ENCODE data around the gene DEFB115.

The DEFB115 gene, protein sequence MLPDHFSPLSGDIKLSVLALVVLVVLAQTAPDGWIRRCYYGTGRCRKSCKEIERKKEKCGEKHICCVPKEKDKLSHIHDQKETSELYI

DNA sequence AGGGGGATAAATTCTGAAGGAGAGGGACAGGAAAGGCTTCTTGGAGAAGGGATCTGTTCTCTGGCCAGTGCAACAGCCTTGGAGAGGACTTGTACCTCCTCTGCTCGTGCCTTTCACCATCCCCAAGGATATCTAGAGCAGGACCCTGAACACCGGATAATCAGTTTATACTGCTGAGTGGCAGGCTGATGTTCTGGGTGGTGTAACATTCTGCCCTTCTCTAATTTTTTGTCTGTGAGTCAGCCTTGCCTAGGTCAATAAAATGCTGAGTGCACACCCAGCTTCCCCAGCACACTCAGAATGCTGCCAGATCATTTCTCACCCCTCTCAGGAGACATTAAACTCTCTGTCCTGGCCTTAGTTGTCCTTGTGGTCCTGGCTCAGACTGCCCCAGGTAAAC lies at the start of gene DEFB115:
TSS of gene DEFB115 (plus strand) at position 301 of the 400 bp plus-strand sequence. CDS start at position 301, 0 bp downstream.
- DNase-seq (ENCODE audit: low read depth), result no peak
- TF ChIP-seq, protein P1, sequence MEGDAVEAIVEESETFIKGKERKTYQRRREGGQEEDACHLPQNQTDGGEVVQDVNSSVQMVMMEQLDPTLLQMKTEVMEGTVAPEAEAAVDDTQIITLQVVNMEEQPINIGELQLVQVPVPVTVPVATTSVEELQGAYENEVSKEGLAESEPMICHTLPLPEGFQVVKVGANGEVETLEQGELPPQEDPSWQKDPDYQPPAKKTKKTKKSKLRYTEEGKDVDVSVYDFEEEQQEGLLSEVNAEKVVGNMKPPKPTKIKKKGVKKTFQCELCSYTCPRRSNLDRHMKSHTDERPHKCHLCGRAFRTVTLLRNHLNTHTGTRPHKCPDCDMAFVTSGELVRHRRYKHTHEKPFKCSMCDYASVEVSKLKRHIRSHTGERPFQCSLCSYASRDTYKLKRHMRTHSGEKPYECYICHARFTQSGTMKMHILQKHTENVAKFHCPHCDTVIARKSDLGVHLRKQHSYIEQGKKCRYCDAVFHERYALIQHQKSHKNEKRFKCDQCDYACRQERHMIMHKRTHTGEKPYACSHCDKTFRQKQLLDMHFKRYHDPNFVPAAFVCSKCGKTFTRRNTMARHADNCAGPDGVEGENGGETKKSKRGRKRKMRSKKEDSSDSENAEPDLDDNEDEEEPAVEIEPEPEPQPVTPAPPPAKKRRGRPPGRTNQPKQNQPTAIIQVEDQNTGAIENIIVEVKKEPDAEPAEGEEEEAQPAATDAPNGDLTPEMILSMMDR (IDR thresholded peaks at IDR 0.05; ENCODE audit: insufficient read depth, low read depth, low read length, missing control alignments), result no peak
- no peak within 1 kb of the TSS for H3K4me3 ChIP-seq (ENCODE audit: low read length)

DNA sequence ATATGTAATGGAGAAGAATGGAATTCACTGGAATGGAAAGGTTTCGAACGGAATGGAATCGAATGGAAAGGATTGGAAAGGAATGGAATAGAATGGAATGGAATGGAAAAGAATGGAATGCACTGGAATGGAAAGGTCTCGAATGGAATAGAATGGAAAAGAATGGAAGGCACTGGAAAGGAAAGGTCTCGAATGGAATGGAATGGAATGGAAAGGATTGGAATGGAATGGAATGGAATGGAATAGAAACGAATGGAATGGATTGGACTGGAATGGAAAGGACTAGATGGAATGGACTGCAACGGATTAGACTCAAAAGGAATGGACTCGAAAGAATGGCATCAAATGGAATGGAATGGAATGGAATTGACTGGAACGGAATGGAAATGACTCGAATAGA lies 20.5 kb upstream of the DEFB115 start:
- TF ChIP-seq, protein P1 (IDR thresholded peaks at IDR 0.05; ENCODE audit: insufficient read depth, low read depth, low read length, missing control alignments), result no peak
- no peak overlapping the region for H3K4me3 ChIP-seq (ENCODE audit: low read length)
- DNase-seq (ENCODE audit: low read depth), result no peak

DNA sequence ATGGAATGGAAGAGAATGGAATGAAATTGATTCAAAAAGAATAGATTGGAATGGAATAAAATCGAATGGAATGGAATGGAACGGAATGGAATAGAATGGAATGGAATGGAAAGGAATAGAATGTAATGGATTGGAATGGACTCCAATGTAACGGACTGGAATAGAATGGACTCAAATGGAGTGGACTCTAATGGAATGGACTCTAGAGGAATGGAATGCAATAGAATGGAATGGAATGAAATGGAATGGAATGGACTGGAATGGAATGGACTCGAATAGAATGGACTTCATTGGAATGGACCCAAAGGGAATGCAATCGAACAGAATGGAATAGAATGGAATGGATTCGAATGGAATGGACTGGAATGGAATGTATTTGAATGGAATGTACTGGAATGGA lies 19.7 kb upstream of the DEFB115 start:
- no peak for DNase-seq (ENCODE audit: low read depth)
- TF ChIP-seq, protein P1 (IDR thresholded peaks at IDR 0.05; ENCODE audit: insufficient read depth, low read depth, low read length, missing control alignments), result no peak
- no peak overlapping the region for H3K4me3 ChIP-seq (ENCODE audit: low read length)

DNA sequence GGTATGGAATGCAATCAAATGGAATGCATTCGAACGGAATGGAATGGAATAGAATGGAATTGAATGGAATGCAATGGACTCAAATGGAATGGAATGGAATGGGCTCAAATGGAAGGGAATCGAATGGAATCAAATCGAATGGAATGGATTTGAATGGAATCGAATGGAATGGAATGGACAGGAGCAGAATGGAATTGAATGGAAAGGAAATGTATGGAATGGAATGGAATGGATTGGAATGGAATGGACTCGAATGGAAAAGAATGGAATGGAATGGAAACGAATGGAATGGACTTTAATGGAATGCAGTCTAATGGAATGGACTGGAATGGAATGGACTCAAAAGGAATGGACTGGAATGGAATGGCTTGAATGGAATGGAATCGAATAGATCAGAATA lies 18.3 kb upstream of the DEFB115 start:
- TF ChIP-seq, protein P1 (IDR thresholded peaks at IDR 0.05; ENCODE audit: insufficient read depth, low read depth, low read length, missing control alignments), result no peak
- DNase-seq (ENCODE audit: low read depth), result no peak
- H3K4me3 ChIP-seq (ENCODE audit: low read length), result no peak overlapping the region

DNA sequence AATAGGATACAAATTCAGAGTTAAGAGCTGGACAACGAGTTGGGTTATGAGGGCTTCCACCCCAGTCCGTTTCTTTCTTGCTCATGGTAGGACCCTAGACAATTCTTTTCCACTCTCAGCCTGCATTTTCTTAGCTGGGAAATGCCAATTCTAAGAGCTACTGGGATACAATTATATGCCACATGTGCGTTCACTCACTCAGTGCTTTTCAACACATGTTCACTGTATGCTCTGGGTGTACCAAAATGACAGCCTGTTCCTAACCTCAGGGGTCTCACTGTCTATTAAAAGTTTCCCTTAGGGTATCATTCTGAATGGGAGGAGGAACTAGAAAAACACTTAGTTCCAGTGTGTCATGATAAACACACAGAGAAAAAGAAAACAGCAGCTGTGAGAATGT lies 505 bp upstream of the DEFB115 start:
- H3K4me3 ChIP-seq (ENCODE audit: low read length), result no peak overlapping the region
- DNase-seq (ENCODE audit: low read depth), result no peak
- TF ChIP-seq, protein P1 (IDR thresholded peaks at IDR 0.05; ENCODE audit: insufficient read depth, low read depth, low read length, missing control alignments), result no peak

DNA sequence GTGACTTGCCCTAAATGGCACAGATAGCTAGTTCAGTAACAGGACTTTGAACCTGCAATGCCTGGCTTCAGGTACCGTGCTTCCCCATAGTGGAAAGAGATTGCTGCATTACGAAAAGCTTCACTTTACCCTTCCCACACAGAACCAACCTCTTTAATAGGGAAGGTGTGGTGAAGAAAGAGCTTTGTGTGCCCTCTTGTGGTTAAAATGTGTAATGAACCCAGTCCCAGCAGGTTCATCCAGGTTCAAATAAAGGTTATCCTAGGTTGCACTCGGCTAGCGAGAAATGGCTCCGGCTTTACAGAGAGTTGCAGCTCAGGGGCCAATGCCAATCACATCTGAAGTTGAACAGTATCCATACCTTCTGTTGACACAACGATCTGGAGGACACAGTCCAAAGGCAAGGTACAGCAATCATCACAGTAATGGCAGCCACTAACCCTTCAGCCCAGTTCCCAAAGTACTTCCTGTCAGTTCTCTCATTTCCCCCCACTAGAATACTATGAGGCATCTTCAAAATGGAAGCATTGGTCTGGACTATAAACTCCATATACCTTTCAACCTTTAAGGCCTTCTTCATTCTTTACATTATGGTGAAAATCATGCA lies 3.0 kb downstream of the DEFB115 start:
- TF ChIP-seq, protein P1 (IDR thresholded peaks at IDR 0.05; ENCODE audit: insufficient read depth, low read depth, low read length, missing control alignments), result peak; percentile 13
- peak; percentile 23 for DNase-seq (ENCODE audit: low read depth)
- no peak overlapping the region for H3K4me3 ChIP-seq (ENCODE audit: low read length)

DNA sequence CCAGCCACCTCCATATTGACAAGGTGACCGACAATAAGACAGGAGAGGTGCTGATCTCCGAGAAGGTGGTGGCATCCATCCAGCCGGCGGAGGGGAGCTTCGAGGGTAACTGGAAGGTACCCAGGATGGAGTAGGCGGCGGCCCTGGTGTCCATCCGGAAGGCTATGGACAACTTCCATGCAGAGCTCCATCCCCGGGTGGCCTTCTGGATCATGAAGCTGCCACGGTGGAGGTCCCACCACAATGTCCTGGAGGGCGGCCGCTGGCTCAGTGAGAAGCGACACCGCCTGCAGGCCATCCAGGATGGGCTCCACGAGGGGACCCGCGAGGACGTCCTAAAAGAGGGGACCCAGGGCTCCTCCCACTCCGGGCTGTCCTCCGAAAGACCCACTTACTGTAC lies 17.0 kb downstream of the DEFB115 start:
- H3K4me3 ChIP-seq (ENCODE audit: low read length), result no peak overlapping the region
- TF ChIP-seq, protein P1 (IDR thresholded peaks at IDR 0.05; ENCODE audit: insufficient read depth, low read depth, low read length, missing control alignments), result no peak
- DNase-seq (ENCODE audit: low read depth), result no peak

Data from epithelial cell of esophagus (primary cell).